Measurements from ENCODE around the gene FLT3. TPM values are rescaled to one million over a fixed set of nuclear protein-coding genes. Genes with fewer than 3 reads are reported as not detected.

FLT3 gene
- total and polyA plus RNA-seq, 2 donors (not counting 1 experiment from before 2014, with no cell fraction given): 0.13 to 0.42 TPM

- POLR2A ChIA-PET: no interaction called here
These were observed 123.8 kb downstream of the FLT3 start for GRCh38 chr13:27976362-27977091.

More at GRCh38 chr13:27976362-27977091, 123.8 kb downstream of the FLT3 start:
- H2AFZ ChIP-seq (ENCODE audit: insufficient read depth, low read depth, low read length, poor library complexity, severe bottlenecking): no peak overlapping the region
- H3K79me2 ChIP-seq (ENCODE audit: control insufficient read depth, insufficient read depth, low read length): no peaks in the 10 kb centered on the region
- H3K4me1 Mint-ChIP-seq: peaks cover 39% of the 10 kb centered on the region
- intact Hi-C loops (cut with micrococcal nuclease): no loop called here
- H3K27me3 ChIP-seq (replicated peaks in 1 of 4; ENCODE audit: control extremely low read depth in 1 of 4, control insufficient read depth in 3 of 4, insufficient read depth in 4 of 4, low read length in 3 of 4): peaks cover 0 to 86% (median 64%) of the 10 kb centered on the region in 4 experiments
- CTCF ChIA-PET: interaction anchor here (1.0 to 1.8 kb wide), 8 partner anchors 8 to 991 kb away, joined by 3 to 13 read pairs (median 6); partner anchors contain the start of gene PAN3
- H3K4me3 ChIP-seq (ENCODE audit: control extremely low read depth in 1 of 5, extremely low read depth in 1 of 5, insufficient read depth in 1 of 5, low read depth in 2 of 5, low read length in 4 of 5): no peak overlapping the region
- no peak overlapping the region for H3K4me3 Mint-ChIP-seq
- no peaks in the 10 kb centered on the region for H4K20me1 ChIP-seq (ENCODE audit: control insufficient read depth, insufficient read depth, low read length, poor library complexity, severe bottlenecking)
- ATAC-seq (ENCODE audit: low read depth): no peak
- H3K36me3 ChIP-seq (replicated peaks in 1 of 2; ENCODE audit: control extremely low read depth in 1 of 2, control insufficient read depth in 1 of 2, extremely low read depth in 1 of 2, insufficient read depth in 2 of 2, low read length in 1 of 2): no peaks in the 10 kb centered on the region
- H3K4me2 ChIP-seq (replicated peaks; ENCODE audit: low read depth, low read length, poor library complexity, severe bottlenecking): no peak overlapping the region
- peaks cover 0 to 17% (median 0%) of the 10 kb centered on the region in 3 donors for H3K9me3 ChIP-seq (ENCODE audit: control extremely low read depth in 1 of 3, control insufficient read depth in 2 of 3, insufficient read depth in 1 of 3, low read length in 2 of 3)
- H3K27ac ChIP-seq (ENCODE audit: low read length in 2 of 2): no peak overlapping the region
- H3K9ac ChIP-seq (ENCODE audit: low read length): no peak overlapping the region
- peaks cover 75% of the 10 kb centered on the region for H3K27me3 Mint-ChIP-seq
- H3K4me1 ChIP-seq (ENCODE audit: control insufficient read depth in 2 of 2, insufficient read depth in 2 of 2, low read length in 2 of 2): peaks cover 46 to 51% of the 10 kb centered on the region in 2 donors
- WGBS (ENCODE audit: insufficient coverage): 22% methylated on average over 6 of the region's 12 CpGs
- no peaks in the 10 kb centered on the region for H3K9me3 Mint-ChIP-seq (ENCODE audit: insufficient read depth)
- no peak for TF ChIP-seq CTCF (IDR thresholded peaks at IDR 0.05)
- no peak for TF ChIP-seq EZH2 (IDR thresholded peaks at IDR 0.05; ENCODE audit: borderline replicate concordance, insufficient read depth, low read depth, low read length, poor library complexity, severe bottlenecking)
- DNase-seq: no peak
- H3K27ac Mint-ChIP-seq: no peak overlapping the region
